Epithelial cell of esophagus (primary cell): Measurements from ENCODE around the gene FN3KRP.

Source experiments
- DNase-seq: peaks from one replicate; pipeline ENCODE4 v3.0.0; 2010; ENCODE audit warnings: low read depth
- H3K4me3 ChIP-seq: 2 replicates; pipeline ENCODE4 v1.5.1; 2011; ENCODE audit warnings: mild to moderate bottlenecking, low read length, control low read depth
- CTCF ChIP-seq: IDR thresholded peaks from 2 replicates; pipeline ENCODE4 v1.5.1; 2011; ENCODE audit warnings: low read depth, mild to moderate bottlenecking, low read length, control low read depth, inconsistent platforms; ENCODE audit not compliant: insufficient read depth; ENCODE audit errors: missing control alignments

Gene FN3KRP

GRCh38 chr17:82683534-82683933, 33.0 kb upstream of the FN3KRP start:
- H3K4me3 ChIP-seq, result no peak overlapping the region
- no peak for TF ChIP-seq CTCF
- DNase-seq, result no peak

- no peak overlapping the region for H3K4me3 ChIP-seq
- no peak for TF ChIP-seq CTCF
- peak; percentile 17 for DNase-seq
Measured at GRCh38 chr17:82684228-82684841, 32.2 kb upstream of the FN3KRP start.

- H3K4me3 ChIP-seq, result no peak overlapping the region
- DNase-seq, result no peak
- TF ChIP-seq CTCF, result no peak
Measured at GRCh38 chr17:82685291-82685690, 31.2 kb upstream of the FN3KRP start.

GRCh38 chr17:82686366-82687324, 29.9 kb upstream of the FN3KRP start:
- DNase-seq, result no peak
- no peak overlapping the region for H3K4me3 ChIP-seq

GRCh38 chr17:82687375-82687861, 29.1 kb upstream of the FN3KRP start:
- DNase-seq, result peak; percentile 70
- no peak for TF ChIP-seq CTCF
- H3K4me3 ChIP-seq, result no peak overlapping the region

More at GRCh38 chr17:82686366-82687324, 29.9 kb upstream of the FN3KRP start:
- no peak for TF ChIP-seq CTCF

- no peak overlapping the region for H3K4me3 ChIP-seq
- no peak for TF ChIP-seq CTCF
- no peak for DNase-seq
Measured at GRCh38 chr17:82687871-82688270, 28.6 kb upstream of the FN3KRP start.
